ENCODE measurements around the gene PBLD.
A peak's percentile ranks its signal among the peaks of the same experiment; 100 is the strongest.

PBLD gene

DNA sequence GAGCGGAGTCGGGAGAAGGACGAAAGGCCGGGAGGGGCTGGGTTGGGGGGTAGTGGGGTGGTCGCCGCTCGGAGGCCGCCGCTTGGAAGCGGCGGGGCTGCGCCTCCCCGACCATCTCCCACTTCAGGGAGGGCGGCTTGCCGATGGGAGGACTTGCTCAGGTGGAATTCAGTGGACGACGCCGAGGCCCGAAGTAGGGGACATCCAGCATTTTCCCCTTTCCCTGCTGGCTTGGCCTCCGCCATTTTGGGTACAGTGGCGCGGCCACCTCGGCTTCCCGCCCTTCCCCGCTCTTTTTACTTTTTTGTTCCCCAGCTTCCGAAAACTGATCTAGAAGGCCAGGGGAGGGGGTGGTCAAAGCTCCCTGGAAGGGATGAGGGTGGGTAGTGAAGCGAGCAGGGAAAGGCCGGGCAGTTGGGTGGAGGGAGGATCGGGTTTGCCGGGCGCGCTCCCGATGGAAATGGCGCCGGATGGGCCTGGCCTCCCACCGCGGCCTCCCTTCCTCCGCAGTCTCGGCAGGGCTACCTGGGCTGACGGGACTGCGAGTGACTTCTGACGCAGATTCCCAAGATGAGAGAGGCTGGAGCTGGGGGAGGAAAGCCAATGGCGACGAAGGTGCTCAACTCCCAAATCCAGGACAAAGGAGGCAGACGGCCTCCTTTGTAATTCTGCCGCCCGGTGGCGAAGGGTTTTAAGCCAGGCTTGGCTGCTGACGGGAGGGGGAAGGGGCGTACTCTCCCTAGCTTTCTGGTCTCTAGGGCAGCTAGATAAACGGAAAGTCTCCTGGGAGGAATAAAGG lies at the start of gene PBLD:
TSS of gene PBLD (minus strand) at position 670 of the 799 bp plus-strand sequence. CDS start 26,084 bp downstream, outside the sequence.
- peak; percentile 19 to 26 for DNase-seq (ENCODE audit: extremely low read depth in 1 of 2, low read depth in 1 of 2)

DNA sequence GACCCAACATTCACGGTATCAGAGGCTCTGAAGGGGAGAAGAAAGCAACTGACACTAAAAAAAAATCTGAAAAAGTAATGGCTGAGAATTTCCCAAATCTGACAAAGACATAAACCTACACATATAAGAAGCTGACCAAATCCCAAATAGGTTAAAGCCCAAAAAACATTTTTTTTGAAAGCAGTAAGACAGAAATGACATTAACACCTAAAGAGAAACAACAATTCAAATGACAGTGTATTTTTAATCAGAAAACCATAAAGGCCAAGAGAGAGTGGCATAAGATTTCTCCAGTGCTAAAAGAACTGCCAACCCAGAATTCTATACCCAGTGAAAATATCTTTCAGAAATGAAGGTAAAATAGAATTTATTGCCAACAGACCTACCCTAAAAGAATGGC lies 38.9 kb upstream of the PBLD start:
- no peak for DNase-seq (ENCODE audit: extremely low read depth in 1 of 2, low read depth in 1 of 2)

DNA sequence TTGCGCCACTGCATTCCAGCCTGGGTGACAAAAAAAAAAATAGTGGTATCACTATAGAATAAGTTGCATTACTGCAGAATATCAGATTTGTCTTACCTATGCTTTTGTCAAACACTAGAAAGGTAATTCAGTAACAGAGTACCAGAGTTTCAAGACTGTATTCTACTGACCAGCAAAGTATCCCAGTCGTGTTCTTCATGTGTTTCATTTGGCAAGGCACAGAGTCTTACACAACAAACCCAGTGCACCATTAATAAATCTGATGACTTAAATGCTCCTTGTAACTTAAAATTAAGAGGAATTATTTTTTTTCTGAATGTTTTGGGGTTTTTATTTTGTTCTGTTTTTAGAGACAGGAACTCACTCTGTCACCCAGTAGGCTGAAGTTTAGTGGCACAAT lies 34.4 kb upstream of the PBLD start:
- no peak for DNase-seq (ENCODE audit: extremely low read depth in 1 of 2, low read depth in 1 of 2)

DNA sequence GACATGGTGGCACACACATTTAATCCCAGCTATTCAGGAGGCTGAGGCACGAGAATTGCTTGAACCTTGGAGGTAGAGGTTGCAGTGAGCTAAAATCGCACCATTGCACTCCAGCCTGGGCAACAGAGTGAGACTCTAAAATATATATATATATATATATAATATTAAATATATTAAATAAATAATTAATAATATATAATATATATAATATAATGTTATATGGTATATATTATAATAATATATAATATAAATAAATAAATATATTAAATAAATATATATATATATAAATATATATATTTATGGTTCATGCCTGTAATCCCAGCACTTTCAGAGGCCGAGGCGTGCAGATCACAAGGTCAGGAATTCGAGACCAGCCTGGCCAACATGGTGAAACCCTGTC lies 33.9 kb upstream of the PBLD start:
- no peak for DNase-seq (ENCODE audit: extremely low read depth in 1 of 2, low read depth in 1 of 2)

DNA sequence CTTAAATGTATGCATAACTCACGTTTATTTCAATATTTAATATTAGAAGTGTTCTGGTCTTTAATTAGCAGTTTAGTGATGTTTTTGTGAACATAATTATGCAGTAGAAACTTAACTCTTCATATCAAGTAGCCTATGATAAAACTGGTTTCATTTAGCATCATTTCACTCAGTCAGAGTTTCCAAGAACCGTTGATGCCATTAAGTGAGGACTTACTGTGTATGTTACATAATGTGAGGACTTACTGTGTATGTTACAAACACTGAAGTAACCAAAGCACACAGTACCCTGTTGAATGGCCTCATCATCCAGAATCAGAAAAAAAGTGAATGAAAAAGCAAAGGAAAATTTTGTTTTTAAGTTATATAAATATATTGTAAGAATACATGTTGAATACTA lies 32.9 kb upstream of the PBLD start:
- no peak for DNase-seq (ENCODE audit: extremely low read depth in 1 of 2, low read depth in 1 of 2)

DNA sequence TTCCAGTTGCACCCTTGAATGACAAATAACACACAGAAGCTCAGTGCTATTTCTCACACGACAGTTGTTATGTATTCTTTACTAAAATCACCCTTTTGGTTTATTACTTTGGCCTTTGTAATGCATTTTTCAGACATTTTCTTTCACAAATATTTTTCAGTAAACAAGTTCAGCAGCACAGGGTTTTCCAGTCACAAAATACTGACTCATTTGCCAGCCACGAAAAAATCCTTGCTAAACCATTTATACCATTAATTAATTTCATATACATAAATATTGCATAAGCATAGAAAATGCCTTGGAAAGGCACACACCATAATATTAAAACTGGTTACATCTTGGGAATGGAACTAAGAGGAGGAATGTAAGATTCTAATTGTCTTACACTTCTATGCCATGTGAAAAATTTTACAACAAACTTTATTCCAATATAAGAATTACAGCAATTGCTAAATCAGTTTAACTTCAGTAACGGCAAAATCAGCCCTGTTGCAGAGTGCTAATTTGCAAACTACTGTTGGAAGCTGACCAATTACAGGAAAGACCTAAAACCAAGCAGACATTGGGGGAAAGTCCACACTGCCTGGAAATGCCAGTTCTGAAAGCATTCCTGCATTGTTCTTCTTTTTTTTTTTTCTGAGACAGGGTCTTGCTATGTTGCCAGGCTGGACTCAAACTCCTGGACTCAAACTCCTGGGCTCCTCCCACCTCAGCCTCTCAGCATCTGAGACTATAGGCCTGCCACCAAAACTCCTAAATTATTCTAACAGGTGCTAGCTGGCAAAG lies 31.6 kb upstream of the PBLD start:
- no peak for DNase-seq (ENCODE audit: extremely low read depth in 1 of 2, low read depth in 1 of 2)

DNA sequence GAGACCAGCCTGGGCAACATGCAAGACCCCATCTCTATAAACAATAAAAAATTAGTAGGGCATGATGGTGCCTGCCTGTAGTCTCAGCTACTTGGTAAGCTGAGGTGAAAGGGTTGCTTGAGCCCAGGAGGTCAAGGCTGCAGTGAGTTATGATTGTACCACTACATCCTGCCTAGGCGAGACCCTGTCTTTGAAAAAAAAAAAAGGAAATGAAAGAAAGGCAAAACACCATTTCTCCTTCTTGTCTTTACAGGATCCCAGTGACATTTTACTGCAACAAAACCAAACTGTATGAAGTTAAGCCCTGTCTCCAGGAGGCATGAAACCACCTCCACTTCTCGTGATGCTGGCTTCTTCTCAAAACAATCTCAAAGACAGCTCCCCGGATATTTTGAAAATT lies 29.9 kb upstream of the PBLD start:
- no peak for DNase-seq (ENCODE audit: extremely low read depth in 1 of 2, low read depth in 1 of 2)

DNA sequence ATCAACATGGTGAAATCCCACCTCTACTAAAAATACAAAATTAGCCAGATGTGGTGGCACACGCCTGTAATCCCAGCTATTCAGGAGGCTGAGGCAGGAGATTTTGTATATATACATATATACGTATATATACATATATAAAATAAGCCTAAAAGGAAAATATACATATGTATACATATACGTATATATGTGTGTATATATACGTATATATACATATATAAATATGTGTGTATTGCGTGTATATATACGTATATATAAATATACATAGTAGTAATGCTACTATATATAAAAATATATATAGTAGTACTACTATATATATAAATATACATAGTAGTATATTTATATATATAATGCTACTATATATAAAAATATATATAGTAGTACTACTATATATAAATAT lies 26.5 kb upstream of the PBLD start:
- DNase-seq (ENCODE audit: extremely low read depth in 1 of 2, low read depth in 1 of 2): no peak

DNA sequence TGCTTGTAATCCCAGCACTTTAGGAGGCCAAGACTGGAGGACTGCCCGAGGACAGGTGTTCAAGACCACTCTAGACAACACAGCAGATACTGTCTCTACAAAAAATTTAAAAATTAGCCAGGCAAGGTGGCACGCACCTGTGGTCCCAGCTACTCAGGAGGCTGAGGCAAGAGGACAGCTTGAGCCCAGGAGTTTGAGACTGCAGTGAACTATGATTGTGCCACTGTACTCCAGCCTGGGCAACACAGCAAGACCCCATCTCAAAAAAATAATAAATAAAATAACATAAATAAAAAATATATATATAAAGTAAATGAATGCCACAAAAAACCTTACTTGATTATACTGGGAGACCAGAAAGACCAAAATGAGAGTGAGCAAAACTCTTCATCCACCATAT lies 20.8 kb upstream of the PBLD start:
- no peak for DNase-seq (ENCODE audit: extremely low read depth in 1 of 2, low read depth in 1 of 2)

DNA sequence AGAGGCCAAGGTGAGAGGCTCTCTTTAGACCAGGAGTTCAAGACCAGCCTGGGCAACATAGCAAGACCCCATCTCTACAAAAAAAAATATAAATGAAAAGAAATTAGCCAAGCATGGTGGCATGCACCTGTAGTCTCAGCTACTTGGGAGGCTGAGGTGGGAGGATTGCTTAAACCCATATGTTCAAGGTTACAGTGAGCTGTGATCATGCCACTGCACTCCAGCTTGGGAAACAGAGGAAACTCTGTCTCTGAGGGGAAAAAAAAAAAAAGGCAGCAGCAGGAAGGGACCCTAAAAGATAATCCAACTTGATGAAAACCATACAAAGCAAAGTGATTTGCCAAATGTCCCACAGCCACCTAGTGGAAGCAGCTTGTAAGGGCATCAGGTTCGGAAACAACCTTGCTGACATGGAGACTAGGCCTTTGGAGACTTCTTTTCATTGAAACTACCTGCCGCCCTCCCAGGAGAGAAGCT lies 15.6 kb upstream of the PBLD start:
- DNase-seq (ENCODE audit: extremely low read depth in 1 of 2, low read depth in 1 of 2): no peak

DNA sequence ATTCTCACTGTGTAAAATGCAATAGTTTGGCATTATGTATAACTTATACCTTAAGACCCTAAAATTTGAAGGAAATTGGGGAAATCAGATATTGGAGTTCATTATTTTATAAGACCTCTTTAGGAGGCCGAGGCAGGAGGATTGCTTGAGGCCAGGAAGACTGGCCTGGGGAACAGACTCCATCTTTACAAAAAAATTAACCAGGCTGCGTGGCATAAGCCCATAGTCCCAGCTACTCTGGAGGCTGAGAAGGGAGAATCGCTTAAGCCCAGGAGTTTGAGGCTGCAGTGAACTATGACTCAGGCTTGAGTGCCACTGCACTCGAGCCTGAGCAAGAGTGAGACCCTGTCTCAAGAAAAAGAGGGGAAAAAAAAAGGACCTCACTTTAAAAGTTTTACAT lies 14.0 kb upstream of the PBLD start:
- no peak for DNase-seq (ENCODE audit: extremely low read depth in 1 of 2, low read depth in 1 of 2)

DNA sequence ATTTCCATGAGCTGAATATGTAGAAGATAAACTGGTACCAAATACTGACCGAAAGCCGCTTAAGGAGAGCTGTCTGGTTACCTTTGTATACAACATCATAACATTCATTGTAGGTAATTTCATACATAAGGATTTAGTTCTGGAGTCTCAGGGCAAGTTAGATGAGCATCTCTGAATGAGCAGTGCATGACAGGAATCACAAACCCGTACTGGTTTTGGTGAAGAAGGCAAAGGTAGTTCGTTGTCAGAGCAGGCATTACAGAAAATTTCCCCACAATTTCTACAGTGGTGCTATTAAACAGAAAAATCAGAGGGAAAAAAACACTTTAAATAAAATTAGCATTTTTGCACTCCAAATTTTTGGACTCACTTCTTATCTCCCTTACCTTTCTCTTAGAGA lies 12.9 kb upstream of the PBLD start:
- DNase-seq (ENCODE audit: extremely low read depth in 1 of 2, low read depth in 1 of 2): no peak

DNA sequence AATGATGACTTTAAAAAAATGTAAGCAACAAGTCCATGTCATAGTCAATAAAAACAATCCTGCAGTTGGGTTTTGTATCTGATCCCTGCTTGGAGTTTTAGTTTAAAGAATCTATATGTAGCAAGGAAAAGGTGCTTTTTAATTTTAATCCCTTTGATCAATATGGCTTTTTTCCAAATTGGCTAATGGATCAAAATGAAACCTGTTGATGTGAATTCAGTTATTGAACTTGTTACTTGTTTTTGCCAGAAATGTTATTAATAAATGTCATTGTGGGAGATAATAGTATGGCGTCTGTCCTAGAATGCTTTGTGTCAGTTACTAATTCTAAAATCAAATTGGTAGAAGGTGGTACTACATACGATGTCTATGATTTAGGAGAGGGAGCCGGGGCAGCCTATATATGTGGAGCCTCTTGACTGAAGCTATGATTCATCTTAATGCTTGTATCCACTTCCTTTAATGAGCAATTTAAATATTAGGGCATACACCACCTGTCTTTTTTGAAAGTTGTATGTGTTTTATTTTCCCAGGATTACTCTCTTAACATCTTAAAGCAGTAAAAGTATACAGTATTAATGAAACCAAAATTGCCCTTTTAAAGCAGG lies 10.3 kb upstream of the PBLD start:
- DNase-seq (ENCODE audit: extremely low read depth in 1 of 2, low read depth in 1 of 2): no peak

DNA sequence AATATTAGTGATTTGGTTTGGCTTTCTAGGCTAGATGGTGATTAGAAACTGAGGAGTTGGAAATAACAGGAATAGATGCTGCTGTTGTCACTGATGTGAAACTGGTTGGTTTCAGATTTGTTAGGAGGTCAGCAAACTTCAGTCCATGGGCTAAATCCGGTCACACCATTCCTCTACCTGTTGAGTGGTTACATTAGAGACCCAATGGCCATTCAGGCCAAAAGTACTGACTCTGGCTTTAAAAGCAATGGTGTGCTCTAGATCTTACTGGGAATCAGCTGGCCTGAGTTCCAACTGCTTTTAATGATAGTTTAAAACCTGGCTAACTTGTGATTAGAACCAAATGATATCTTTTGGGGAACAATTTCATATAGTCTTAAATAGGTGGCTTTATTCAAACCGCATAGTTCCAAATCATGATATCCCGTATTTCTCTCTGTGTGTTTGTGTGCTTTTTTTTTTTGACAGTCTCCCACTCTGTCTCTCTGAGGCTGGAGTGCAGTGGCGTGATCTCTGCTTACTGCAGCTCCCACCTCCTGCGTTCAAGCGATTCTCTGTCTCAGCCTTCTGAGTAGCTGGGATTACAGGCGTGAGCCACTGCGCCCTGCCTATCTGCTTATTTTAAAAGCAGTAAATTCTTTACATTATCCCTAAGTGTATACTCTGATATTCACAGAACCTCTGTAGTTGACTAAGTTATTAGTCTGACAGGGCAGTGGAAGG lies 7.8 kb upstream of the PBLD start:
- no peak for DNase-seq (ENCODE audit: extremely low read depth in 1 of 2, low read depth in 1 of 2)

DNA sequence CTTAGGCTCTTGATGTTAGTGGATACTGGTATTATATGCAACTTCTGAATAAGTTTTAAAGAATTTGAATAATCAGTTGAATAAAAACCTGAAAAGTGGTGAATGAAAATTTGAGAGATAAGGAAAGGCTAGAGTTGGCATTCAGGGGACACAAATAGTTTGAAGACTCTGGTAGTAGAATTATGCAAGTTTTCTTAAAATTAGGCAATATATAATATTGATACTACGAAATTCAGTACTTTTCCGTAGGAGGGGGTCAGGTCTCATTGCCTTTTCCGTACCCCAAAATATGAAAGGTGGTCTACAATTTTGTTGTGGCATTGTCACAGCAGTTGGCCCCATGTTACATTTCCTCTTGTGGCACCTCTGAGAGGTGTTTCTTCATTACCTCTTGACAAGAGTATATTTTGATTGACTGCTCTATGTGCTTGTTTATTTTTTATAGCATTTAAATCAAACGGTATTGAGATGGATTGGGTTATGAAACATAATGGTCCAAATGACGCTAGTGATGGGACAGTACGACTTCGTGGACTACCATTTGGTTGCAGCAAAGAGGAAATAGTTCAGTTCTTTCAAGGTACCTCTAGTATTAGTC lies 4.1 kb upstream of the PBLD start:
- no peak for DNase-seq (ENCODE audit: extremely low read depth in 1 of 2, low read depth in 1 of 2)

DNA sequence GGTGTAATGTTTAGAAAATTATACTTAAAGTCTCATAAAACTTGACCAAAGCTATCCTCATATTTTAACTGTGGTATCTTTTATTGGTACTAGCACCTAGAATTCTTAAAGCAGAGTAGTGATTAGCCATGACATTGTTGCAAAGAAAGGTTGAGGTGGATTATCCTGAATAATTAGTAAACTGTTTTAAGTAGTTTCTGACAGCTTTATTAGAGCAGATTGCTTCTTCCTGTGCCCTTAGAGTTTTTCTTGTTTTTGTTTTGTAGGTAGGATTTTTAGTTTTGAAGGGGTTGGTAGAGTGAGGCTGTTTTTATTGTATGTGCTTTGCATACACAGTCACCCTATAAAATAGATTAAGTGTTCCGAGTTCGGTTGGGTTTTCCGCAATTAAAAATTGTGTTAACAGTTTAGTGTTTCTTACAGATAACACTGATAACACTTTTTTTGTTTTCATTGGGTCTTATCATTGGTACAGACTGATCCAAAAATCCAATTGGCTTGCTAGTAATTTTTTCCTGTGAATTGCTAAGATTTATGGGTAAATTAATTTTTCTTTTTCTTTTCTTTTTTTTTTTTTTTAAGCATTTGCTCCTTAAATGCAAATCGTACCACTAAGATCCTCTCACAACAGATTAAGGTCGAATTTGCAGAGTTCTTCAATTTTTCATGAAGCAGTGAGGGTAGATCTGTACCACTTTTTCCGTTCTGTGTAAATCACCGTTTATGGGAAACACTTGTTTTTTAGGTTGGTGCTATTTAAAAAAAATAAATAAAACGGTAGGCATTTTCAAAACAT lies 2.1 kb upstream of the PBLD start:
- no peak for DNase-seq (ENCODE audit: extremely low read depth in 1 of 2, low read depth in 1 of 2)

DNA sequence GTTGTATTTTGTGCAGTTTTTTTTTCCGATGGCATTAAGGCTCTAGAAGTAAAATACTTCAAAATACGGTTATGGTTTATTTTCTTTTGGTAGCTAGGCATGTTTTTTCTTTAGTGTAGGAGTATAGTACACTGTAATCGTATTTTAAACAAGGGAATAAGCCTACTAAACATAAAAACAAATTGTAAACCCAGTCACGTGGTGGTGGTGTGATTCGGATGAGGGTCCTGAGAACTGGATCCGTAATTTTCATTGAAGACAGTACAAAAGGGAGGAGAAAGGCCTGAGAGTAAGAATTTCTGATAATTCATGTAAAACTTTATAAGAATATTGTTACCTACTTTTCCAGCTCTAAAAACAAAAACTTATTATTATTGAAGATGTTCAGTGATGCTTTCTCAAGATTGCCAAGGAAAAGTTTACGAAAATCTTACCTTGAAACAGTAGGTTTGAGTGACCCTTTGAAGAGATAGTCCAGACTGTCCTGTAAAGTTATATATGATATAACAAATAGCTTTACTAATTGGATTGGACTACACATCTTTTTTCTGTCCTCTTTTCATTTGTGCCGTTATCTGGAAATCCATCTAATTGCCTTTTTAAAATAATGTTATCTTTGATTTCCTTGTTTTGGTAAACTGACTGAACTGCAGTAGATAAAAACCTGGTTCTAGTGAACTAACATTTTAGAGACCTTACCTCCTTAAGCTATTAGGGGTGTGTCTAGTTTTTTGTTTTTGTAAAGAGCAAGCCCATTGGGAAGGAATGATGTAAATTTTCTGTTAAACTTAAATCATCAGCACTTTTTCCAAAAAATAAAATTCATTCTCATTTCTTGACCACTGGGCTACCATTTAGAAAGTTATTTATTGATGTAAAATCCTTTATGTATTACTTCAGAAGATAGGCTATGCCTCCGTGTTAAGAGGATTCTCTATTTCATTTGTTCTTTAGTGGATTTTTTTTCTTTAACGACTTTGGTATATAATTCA lies 1.0 kb upstream of the PBLD start:
- DNase-seq (ENCODE audit: extremely low read depth in 1 of 2, low read depth in 1 of 2): no peak

DNA sequence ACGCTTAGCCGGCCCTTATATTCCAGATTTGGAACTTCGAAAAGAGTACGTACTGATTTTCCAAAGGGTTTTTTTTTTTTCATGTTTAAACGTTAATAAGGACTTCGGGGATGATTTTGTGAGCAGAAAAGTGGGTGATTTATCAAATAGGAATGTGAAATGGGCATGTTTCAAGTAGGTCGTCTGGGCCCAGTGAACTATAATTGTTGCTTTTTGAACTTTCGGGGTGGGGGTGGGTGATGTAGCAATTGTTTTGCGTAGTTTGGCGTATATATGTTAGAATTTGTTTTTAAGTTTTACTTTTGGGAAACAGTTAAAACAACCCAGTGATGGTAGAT lies 299 bp upstream of the PBLD start:
- no peak for DNase-seq (ENCODE audit: extremely low read depth in 1 of 2, low read depth in 1 of 2)
